Glutamatergic neuron (in vitro differentiated cells): ENCODE measurements around the gene VIL1. TPM values are rescaled to one million over a fixed set of nuclear protein-coding genes. Genes with fewer than 3 reads are reported as not detected.

Experiments
- DNase-seq: peaks from one replicate; pipeline ENCODE4 v3.0.0; 2022
- H3K27ac Mint-ChIP-seq: one replicate; pipeline ENCODE4 v1.8.0; 2020; ENCODE audit warnings: mild to moderate bottlenecking, mixed read lengths, inconsistent platforms; ENCODE audit not compliant: unreplicated experiment
- H3K27me3 Mint-ChIP-seq: one replicate; pipeline ENCODE4 v1.8.0; 2020; ENCODE audit warnings: mild to moderate bottlenecking, moderate library complexity, mixed read lengths, inconsistent platforms; ENCODE audit not compliant: unreplicated experiment
- H3K36me3 Mint-ChIP-seq: one replicate; pipeline ENCODE4 v1.8.0; 2020; ENCODE audit warnings: mild to moderate bottlenecking, mixed read lengths, inconsistent platforms; ENCODE audit not compliant: unreplicated experiment
- H3K4me1 Mint-ChIP-seq: one replicate; pipeline ENCODE4 v1.8.0; 2020; ENCODE audit warnings: mild to moderate bottlenecking, low read depth, mixed read lengths, inconsistent platforms; ENCODE audit not compliant: unreplicated experiment
- H3K4me3 Mint-ChIP-seq: one replicate; pipeline ENCODE4 v1.8.0; 2020; ENCODE audit warnings: mild to moderate bottlenecking, mixed read lengths, inconsistent platforms; ENCODE audit not compliant: unreplicated experiment
- H3K9me3 Mint-ChIP-seq: one replicate; pipeline ENCODE4 v1.8.0; 2020; ENCODE audit warnings: mild to moderate bottlenecking, moderate library complexity, mixed read lengths, inconsistent platforms; ENCODE audit not compliant: unreplicated experiment
- CTCF ChIP-seq: fragments of 200-600 bp; sonication (generic); IDR thresholded peaks from one replicate; pipeline ENCODE4 v1.5.0; 2021; ENCODE audit not compliant: partially characterized antibody, unreplicated experiment
- total RNA-seq: library from RNA; stranded (reverse); fragmentation: NEBNext Ultra II Directional; extraction: Animal tissue kit (Norgen Biotek cat#: 25700); gene quantifications from one replicate; pipeline ENCODE4 v1.2.1, GENCODE V29; 2021; ENCODE audit not compliant: unreplicated experiment

VIL1 gene
- total RNA-seq, 1 donor from 2014 or later = not detected

GRCh38 chr2:218445602-218446001 is 26.7 kb downstream of the VIL1 start:
- Mint-ChIP-seq H3K4me1 (no peaks in the 10 kb centered on the region), H3K27ac (no peak overlapping the region), H3K4me3 (no peak overlapping the region), H3K9me3 (peaks cover 1% of the 10 kb centered on the region), H3K27me3 (no peaks in the 10 kb centered on the region), H3K36me3 (no peaks in the 10 kb centered on the region)
- no peak for TF ChIP-seq CTCF
- no peak for DNase-seq

- no peak for DNase-seq
- no peaks in the 10 kb centered on the region for H3K4me1 Mint-ChIP-seq
- no peak for TF ChIP-seq CTCF
- H3K4me3 Mint-ChIP-seq = no peak overlapping the region
- H3K9me3 Mint-ChIP-seq = no peaks in the 10 kb centered on the region
- H3K27ac Mint-ChIP-seq = no peak overlapping the region
- no peaks in the 10 kb centered on the region for H3K36me3 Mint-ChIP-seq
- H3K27me3 Mint-ChIP-seq = no peaks in the 10 kb centered on the region
These were observed 27.6 kb downstream of the VIL1 start for GRCh38 chr2:218446547-218446946.

- Mint-ChIP-seq H3K27ac (no peak overlapping the region), H3K4me1 (no peaks in the 10 kb centered on the region), H3K27me3 (no peaks in the 10 kb centered on the region), H3K4me3 (no peak overlapping the region), H3K9me3 (no peaks in the 10 kb centered on the region), H3K36me3 (no peaks in the 10 kb centered on the region)
- no peak for TF ChIP-seq CTCF
- no peak for DNase-seq
These were observed 28.1 kb downstream of the VIL1 start for GRCh38 chr2:218447072-218447471.

GRCh38 chr2:218448934-218449333 is 30.0 kb downstream of the VIL1 start:
- no peak for DNase-seq
- no peaks in the 10 kb centered on the region for H3K36me3 Mint-ChIP-seq
- TF ChIP-seq CTCF = no peak

GRCh38 chr2:218452079-218452478 is 33.2 kb downstream of the VIL1 start:
- Mint-ChIP-seq H3K4me1 (no peaks in the 10 kb centered on the region), H3K9me3 (no peaks in the 10 kb centered on the region), H3K27ac (no peak overlapping the region), H3K4me3 (no peak overlapping the region), H3K36me3 (no peaks in the 10 kb centered on the region), H3K27me3 (no peaks in the 10 kb centered on the region)
- DNase-seq = no peak
- no peak for TF ChIP-seq CTCF

More at GRCh38 chr2:218448934-218449333, 30.0 kb downstream of the VIL1 start:
- no peaks in the 10 kb centered on the region for H3K9me3 Mint-ChIP-seq
- no peak overlapping the region for H3K27ac Mint-ChIP-seq
- no peaks in the 10 kb centered on the region for H3K4me1 Mint-ChIP-seq
- H3K27me3 Mint-ChIP-seq = no peaks in the 10 kb centered on the region
- no peak overlapping the region for H3K4me3 Mint-ChIP-seq
